Keratinocyte (primary cell): ENCODE results near the gene PRMT6. TPM values are rescaled to one million over a fixed set of nuclear protein-coding genes. Genes with fewer than 3 reads are reported as not detected.

Experiments used
- DNase-seq: peaks from one replicate; pipeline ENCODE4 v3.0.0-alpha.2; 2011; ENCODE audit warnings: low read depth, missing footprints, low spot score
- FAIRE-seq: peaks from 2 replicates; lab custom pipeline; 2011; peaks lifted over from hg19 to GRCh38; lab: Jason Lieb, UNC
- H2AFZ ChIP-seq: 2 replicates; pipeline ENCODE4 v1.6.0; 2012; ENCODE audit warnings: low read length, control low read depth, inconsistent platforms; ENCODE audit not compliant: control insufficient read depth
- H3K27ac ChIP-seq: 2 replicates; pipeline ENCODE4 v1.5.1; 2011; ENCODE audit warnings: low read length; ENCODE audit not compliant: control insufficient read depth, insufficient read depth
- H3K27me3 ChIP-seq: 3 replicates; pipeline ENCODE4 v1.6.0; 2011; ENCODE audit warnings: low read length; ENCODE audit not compliant: control insufficient read depth, insufficient read depth; ENCODE audit errors: extremely low read depth
- H3K36me3 ChIP-seq, 2 experiments: 2 replicates in 1 of 2; 3 replicates in 1 of 2; pipeline ENCODE4 v1.5.1; 2011; ENCODE audit warnings: low read length in 2 of 2, mild to moderate bottlenecking in 1 of 2; ENCODE audit not compliant: control insufficient read depth in 2 of 2, insufficient read depth in 2 of 2; ENCODE audit errors: extremely low read depth in 1 of 2
- H3K4me1 ChIP-seq: 3 replicates; pipeline ENCODE4 v1.5.1; 2011; ENCODE audit warnings: low read length; ENCODE audit not compliant: control insufficient read depth, insufficient read depth; ENCODE audit errors: extremely low read depth
- H3K4me2 ChIP-seq: 3 replicates; pipeline ENCODE4 v1.6.0; 2011; ENCODE audit warnings: low read depth, low read length; ENCODE audit not compliant: control insufficient read depth, insufficient read depth; ENCODE audit errors: extremely low read depth
- H3K4me3 ChIP-seq, 3 experiments: fragments of 200-600 bp in 1 of 3; sonication (generic) in 1 of 3; 2 replicates in 2 of 3; 3 replicates in 1 of 3; pipeline ENCODE4 v1.5.1; 2011 to 2016; ENCODE audit warnings: low read length in 3 of 3, mild to moderate bottlenecking in 3 of 3, control low read depth in 2 of 3, inconsistent platforms in 1 of 3, low read depth in 1 of 3, mixed read lengths in 1 of 3, mixed run types in 1 of 3, moderate library complexity in 1 of 3; ENCODE audit not compliant: control insufficient read depth in 2 of 3, insufficient read depth in 2 of 3; ENCODE audit errors: extremely low read depth in 1 of 3
- H3K79me2 ChIP-seq: 2 replicates; pipeline ENCODE4 v1.6.0; 2012; ENCODE audit warnings: low read length; ENCODE audit not compliant: control insufficient read depth, insufficient read depth
- H3K9ac ChIP-seq: 3 replicates; pipeline ENCODE4 v1.6.0; 2011; ENCODE audit warnings: low read length; ENCODE audit not compliant: control insufficient read depth, insufficient read depth; ENCODE audit errors: extremely low read depth
- H3K9me1 ChIP-seq: 3 replicates; pipeline ENCODE4 v1.6.0; 2011; ENCODE audit warnings: low read length; ENCODE audit not compliant: control insufficient read depth, insufficient read depth; ENCODE audit errors: extremely low read depth
- H3K9me3 ChIP-seq: 2 replicates; pipeline ENCODE4 v1.5.1; 2012; ENCODE audit warnings: low read depth, low read length; ENCODE audit not compliant: control insufficient read depth
- H4K20me1 ChIP-seq: 3 replicates; pipeline ENCODE4 v1.6.0; 2011; ENCODE audit warnings: low read length; ENCODE audit not compliant: control insufficient read depth, insufficient read depth; ENCODE audit errors: extremely low read depth
- EZH2 ChIP-seq: IDR thresholded peaks from one replicate; pipeline ENCODE4 v1.6.1; 2012; ENCODE audit warnings: inconsistent platforms, mild to moderate bottlenecking, low read length, moderate library complexity
- dilution Hi-C: fragments of 300-500 bp; cut with MboI; formaldehyde crosslinking; loops from one replicate; pipeline ENCODE4 v1.7.0; 2020; ENCODE audit warnings: low sequenced_read_pairs; ENCODE audit not compliant: extremely low pct_ligation_motif_present
- polyA plus RNA-seq, 5 experiments: library from polyadenylated mRNA; depleted of rRNA in 3 of 5; stranded (reverse) in 3 of 5; stranded (forward) in 1 of 5; unstranded in 1 of 5; fragments of >200 nt; gene quantifications; 1 replicate in 1 of 5; 2 replicates in 3 of 5; 3 replicates in 1 of 5; pipeline versions ENCODE4 v1.2.1 to v1.2.3, GENCODE V29; 2011 to 2012; ENCODE audit warnings: missing spikeins in 2 of 5, low read depth in 1 of 5, low replicate concordance in 1 of 5
- TF ChIP-seq, protein P1 (sequence below), 3 experiments: IDR thresholded peaks in 1 of 3; conservative IDR thresholded peaks in 1 of 3; optimal IDR thresholded peaks in 1 of 3; 2 replicates in 2 of 3; 3 replicates in 1 of 3; pipeline versions ENCODE3 to v1.5.1; 2011; ENCODE audit warnings: low read length in 3 of 3, mild to moderate bottlenecking in 3 of 3, moderate library complexity in 2 of 3, control low read depth in 1 of 3, inconsistent platforms in 1 of 3; ENCODE audit not compliant: insufficient read depth in 2 of 3; ENCODE audit errors: extremely low read depth in 1 of 3

PRMT6 gene
- polyA plus RNA-seq, 1 donor (not counting 4 experiments of a cell fraction or from before 2014, with no cell fraction given) = 12.0 TPM

DNA sequence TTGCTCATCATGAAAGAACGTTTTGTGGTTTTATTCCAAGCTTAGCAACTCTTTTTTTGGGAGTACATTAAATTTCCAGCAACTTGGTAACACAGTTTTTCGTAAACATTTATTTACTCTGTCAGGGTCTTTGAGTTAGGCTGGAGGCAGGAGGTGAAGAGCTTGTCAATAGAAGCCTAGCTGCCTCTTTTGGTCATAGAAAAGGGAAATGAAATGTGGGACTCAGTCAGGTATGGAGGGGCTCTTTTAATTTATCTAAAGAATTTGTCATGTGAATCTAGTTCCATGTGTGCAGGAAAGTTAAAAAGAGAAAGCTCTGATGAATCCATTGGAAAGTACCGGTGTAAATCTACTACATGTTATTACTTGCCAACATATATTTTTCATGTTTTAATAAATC lies 45.9 kb upstream of the PRMT6 start:
- H2AFZ ChIP-seq = no peak overlapping the region
- H3K4me2 ChIP-seq = no peak overlapping the region
- FAIRE-seq = no peak
- H3K9ac ChIP-seq = no peak overlapping the region
- no peaks in the 10 kb centered on the region for H3K27me3 ChIP-seq
- dilution Hi-C loops = no loop called here
- no peak overlapping the region for H3K4me3 ChIP-seq
- no peaks in the 10 kb centered on the region for H3K9me1 ChIP-seq
- no peak for DNase-seq
- no peak overlapping the region for H3K27ac ChIP-seq
- H3K79me2 ChIP-seq = no peaks in the 10 kb centered on the region
- H4K20me1 ChIP-seq = no peaks in the 10 kb centered on the region
- no peaks in the 10 kb centered on the region for H3K36me3 ChIP-seq
- TF ChIP-seq, protein P1, sequence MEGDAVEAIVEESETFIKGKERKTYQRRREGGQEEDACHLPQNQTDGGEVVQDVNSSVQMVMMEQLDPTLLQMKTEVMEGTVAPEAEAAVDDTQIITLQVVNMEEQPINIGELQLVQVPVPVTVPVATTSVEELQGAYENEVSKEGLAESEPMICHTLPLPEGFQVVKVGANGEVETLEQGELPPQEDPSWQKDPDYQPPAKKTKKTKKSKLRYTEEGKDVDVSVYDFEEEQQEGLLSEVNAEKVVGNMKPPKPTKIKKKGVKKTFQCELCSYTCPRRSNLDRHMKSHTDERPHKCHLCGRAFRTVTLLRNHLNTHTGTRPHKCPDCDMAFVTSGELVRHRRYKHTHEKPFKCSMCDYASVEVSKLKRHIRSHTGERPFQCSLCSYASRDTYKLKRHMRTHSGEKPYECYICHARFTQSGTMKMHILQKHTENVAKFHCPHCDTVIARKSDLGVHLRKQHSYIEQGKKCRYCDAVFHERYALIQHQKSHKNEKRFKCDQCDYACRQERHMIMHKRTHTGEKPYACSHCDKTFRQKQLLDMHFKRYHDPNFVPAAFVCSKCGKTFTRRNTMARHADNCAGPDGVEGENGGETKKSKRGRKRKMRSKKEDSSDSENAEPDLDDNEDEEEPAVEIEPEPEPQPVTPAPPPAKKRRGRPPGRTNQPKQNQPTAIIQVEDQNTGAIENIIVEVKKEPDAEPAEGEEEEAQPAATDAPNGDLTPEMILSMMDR (optimal IDR thresholded peaks at IDR 0.05 in 1 of 3, IDR thresholded peaks at IDR 0.05 in 1 of 3, conservative IDR thresholded peaks at IDR 0.05 in 1 of 3; ENCODE audit: extremely low read depth in 1 of 3, insufficient read depth in 2 of 3, low read length in 3 of 3) = no peak
- no peak for TF ChIP-seq EZH2
- H3K4me1 ChIP-seq = no peaks in the 10 kb centered on the region
- no peaks in the 10 kb centered on the region for H3K9me3 ChIP-seq

DNA sequence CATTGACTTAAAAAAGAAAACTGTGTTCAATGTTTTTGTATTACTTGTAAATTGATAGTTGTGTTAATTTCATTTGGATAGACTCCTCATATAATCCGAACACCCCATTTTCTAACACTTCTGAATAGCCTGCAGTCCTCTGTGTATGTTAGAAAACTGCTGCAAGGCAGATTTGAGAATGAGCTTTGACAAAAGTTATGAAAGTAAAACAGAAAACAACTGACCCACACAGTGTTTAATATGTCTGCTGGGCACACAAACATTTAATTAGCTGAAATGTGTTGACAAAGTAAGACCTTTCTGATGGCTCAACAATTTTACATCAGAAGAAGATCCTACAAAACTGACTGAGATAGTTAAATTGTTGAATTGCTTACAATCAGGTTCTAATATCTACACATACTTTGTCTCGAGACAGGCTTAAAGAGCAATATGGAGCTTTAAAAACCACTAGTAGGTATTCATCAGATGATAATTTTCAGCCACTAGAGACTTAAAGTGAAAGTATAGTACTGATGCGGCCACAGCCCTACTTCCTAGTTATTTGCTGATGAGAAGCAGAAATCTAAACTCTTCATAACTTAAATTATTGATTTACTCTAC lies 40.0 kb upstream of the PRMT6 start:
- FAIRE-seq (no peak), DNase-seq (no peak)
- H3K36me3 ChIP-seq = no peaks in the 10 kb centered on the region
- no peaks in the 10 kb centered on the region for H3K4me1 ChIP-seq
- TF ChIP-seq, protein P1 (optimal IDR thresholded peaks at IDR 0.05 in 1 of 3, IDR thresholded peaks at IDR 0.05 in 1 of 3, conservative IDR thresholded peaks at IDR 0.05 in 1 of 3; ENCODE audit: extremely low read depth in 1 of 3, insufficient read depth in 2 of 3, low read length in 3 of 3) = no peak
- no peak for TF ChIP-seq EZH2
- H3K9me1 ChIP-seq = no peaks in the 10 kb centered on the region
- no peak overlapping the region for H3K9ac ChIP-seq
- peak overlapping the region; percentile 15 for H2AFZ ChIP-seq
- H3K27ac ChIP-seq = no peak overlapping the region
- no peak overlapping the region for H3K4me2 ChIP-seq
- no peak overlapping the region for H3K4me3 ChIP-seq
- H4K20me1 ChIP-seq = no peaks in the 10 kb centered on the region
- no peaks in the 10 kb centered on the region for H3K79me2 ChIP-seq
- dilution Hi-C loops = no loop called here
- no peaks in the 10 kb centered on the region for H3K9me3 ChIP-seq
- no peaks in the 10 kb centered on the region for H3K27me3 ChIP-seq
